ENCODE measurements around the gene UBTD2. TPM values are rescaled to one million over a fixed set of nuclear protein-coding genes. Genes with fewer than 3 reads are reported as not detected.
"Not testable (repeated sequence)": the region's sequence is repeated elsewhere in the genome, so short reads cannot be mapped to it uniquely, and the experiment has no call there.

UBTD2 gene
- total RNA-seq, 4 donors from 2014 or later = 7.1 to 15.1 (median 9.4) TPM

DNA sequence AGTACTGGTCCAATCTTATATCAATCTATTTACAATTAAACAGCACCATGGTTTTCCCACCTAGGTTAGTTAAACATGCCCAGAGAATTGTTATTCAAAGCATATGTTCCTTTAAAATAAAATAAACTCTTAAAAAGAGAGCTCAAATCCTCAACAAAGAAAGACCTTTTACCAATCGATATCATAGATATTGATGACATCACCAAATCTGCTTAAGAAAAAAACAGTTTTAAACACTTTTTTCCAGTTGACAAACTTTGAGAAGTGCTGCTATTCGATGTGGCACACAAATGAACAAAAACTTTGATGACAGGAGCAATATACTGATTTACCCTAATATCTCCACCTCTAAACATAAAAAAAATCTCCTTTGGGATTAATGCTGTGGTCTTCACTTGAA, 73.8 kb downstream of the UBTD2 start:
- WGBS, 2 donors = 94 to 95% methylated on average over 2 of the region's 2 CpGs
- intact Hi-C loops (cut with DNase I; ENCODE audit: low total_unique reads) = no loop called here
- DNase-seq (ENCODE audit: low spot score in 2 of 2) = no peak
- H3K4me3 ChIP-seq (ENCODE audit: low read depth, poor library complexity, severe bottlenecking) = no peak overlapping the region
- no peak for TF ChIP-seq POLR2A (IDR thresholded peaks at IDR 0.05)
- TF ChIP-seq, protein P1, sequence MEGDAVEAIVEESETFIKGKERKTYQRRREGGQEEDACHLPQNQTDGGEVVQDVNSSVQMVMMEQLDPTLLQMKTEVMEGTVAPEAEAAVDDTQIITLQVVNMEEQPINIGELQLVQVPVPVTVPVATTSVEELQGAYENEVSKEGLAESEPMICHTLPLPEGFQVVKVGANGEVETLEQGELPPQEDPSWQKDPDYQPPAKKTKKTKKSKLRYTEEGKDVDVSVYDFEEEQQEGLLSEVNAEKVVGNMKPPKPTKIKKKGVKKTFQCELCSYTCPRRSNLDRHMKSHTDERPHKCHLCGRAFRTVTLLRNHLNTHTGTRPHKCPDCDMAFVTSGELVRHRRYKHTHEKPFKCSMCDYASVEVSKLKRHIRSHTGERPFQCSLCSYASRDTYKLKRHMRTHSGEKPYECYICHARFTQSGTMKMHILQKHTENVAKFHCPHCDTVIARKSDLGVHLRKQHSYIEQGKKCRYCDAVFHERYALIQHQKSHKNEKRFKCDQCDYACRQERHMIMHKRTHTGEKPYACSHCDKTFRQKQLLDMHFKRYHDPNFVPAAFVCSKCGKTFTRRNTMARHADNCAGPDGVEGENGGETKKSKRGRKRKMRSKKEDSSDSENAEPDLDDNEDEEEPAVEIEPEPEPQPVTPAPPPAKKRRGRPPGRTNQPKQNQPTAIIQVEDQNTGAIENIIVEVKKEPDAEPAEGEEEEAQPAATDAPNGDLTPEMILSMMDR (IDR thresholded peaks at IDR 0.05) = no peak

GRCh38 chr5:172207511-172207910, 76.1 kb downstream of the UBTD2 start:
- TF ChIP-seq, protein P1 (IDR thresholded peaks at IDR 0.05) = no peak
- TF ChIP-seq POLR2A (IDR thresholded peaks at IDR 0.05) = no peak
- no peak overlapping the region for H3K4me3 ChIP-seq (ENCODE audit: low read depth, poor library complexity, severe bottlenecking)
- DNase-seq (ENCODE audit: low spot score in 2 of 2) = no peak
- WGBS, 2 donors = 57 to 71% methylated on average over 3 of the region's 3 CpGs
- intact Hi-C loops (cut with DNase I; ENCODE audit: low total_unique reads) = no loop called here

GRCh38 chr5:172205984-172206383, 77.6 kb downstream of the UBTD2 start:
- DNase-seq (ENCODE audit: low spot score in 2 of 2); H3K4me3 ChIP-seq (ENCODE audit: low read depth, poor library complexity, severe bottlenecking); intact Hi-C loops (cut with DNase I; ENCODE audit: low total_unique reads): not testable (repeated sequence)
- WGBS, 2 donors = 89 to 97% methylated on average over 11 of the region's 11 CpGs

- H3K4me3 ChIP-seq (ENCODE audit: low read depth, poor library complexity, severe bottlenecking) = no peak overlapping the region
- WGBS, 2 donors = 85 to 89% methylated on average over 6 of the region's 6 CpGs
- TF ChIP-seq POLR2A (IDR thresholded peaks at IDR 0.05) = no peak
- TF ChIP-seq, protein P1 (IDR thresholded peaks at IDR 0.05) = no peak
- intact Hi-C loops (cut with DNase I; ENCODE audit: low total_unique reads) = no loop called here
- DNase-seq (ENCODE audit: low spot score in 2 of 2) = no peak
These were observed 83.1 kb downstream of the UBTD2 start for GRCh38 chr5:172200476-172200875.

DNA sequence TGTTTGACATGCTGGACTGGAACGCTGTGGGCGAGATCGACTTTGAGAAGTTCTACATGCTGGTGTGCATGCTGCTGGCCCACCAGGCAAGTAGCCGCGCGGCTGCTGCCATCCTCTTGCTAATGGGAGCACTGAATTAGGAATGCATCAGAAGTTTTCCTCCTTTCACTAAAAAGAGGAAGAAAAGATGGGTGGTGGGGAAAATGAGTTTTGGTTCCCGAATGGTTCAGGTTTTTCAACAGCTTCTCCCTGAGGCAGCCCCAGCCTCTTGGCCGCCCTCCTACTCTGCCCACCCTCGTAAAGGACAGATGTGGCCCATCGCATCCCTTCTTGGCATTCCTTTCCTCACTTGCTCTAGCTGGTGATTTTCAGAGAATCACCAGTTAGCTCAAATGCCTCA, 84.1 kb downstream of the UBTD2 start:
- intact Hi-C loops (cut with DNase I; ENCODE audit: low total_unique reads) = no loop called here
- DNase-seq (ENCODE audit: low spot score in 2 of 2) = no peak
- no peak overlapping the region for H3K4me3 ChIP-seq (ENCODE audit: low read depth, poor library complexity, severe bottlenecking)
- no peak for TF ChIP-seq POLR2A (IDR thresholded peaks at IDR 0.05)
- TF ChIP-seq, protein P1 (IDR thresholded peaks at IDR 0.05) = no peak
- WGBS, 2 donors = 77 to 86% methylated on average over 10 of the region's 10 CpGs

DNA sequence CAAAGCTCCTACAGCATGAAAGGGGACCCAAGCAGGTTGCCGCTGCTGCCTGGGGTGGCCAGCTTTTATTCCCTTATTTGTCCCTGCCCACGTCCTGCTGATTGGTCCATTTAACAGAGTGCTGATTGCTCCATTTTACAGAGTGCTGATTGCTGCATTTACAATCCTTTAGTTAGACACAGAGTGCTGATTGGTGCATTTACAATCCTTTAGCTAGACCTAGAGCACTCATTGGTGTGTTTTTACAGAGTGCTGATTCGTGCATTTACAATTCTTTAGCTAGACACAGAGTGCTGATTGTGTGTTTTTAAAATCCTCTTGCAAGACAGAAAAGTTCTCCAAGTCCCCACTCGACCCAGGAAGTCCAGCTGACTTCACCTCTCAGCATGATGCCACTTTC, 85.8 kb downstream of the UBTD2 start:
- intact Hi-C loops (cut with DNase I; ENCODE audit: low total_unique reads); H3K4me3 ChIP-seq (ENCODE audit: low read depth, poor library complexity, severe bottlenecking): not testable (repeated sequence)
- DNase-seq (ENCODE audit: low spot score in 2 of 2) = peak in 1 of 2 donors; percentile 28
- 82 to 84% methylated on average over 4 of the region's 4 CpGs for WGBS, 2 donors

GRCh38 chr5:172194985-172195774, 88.4 kb downstream of the UBTD2 start:
- 78 to 80% methylated on average over 6 of the region's 6 CpGs for WGBS, 2 donors
- H3K4me3 ChIP-seq (ENCODE audit: low read depth, poor library complexity, severe bottlenecking) = no peak overlapping the region
- DNase-seq (ENCODE audit: low spot score in 2 of 2) = peak in 1 of 2 donors; percentile 28
- TF ChIP-seq POLR2A (IDR thresholded peaks at IDR 0.05) = no peak
- TF ChIP-seq, protein P1 (IDR thresholded peaks at IDR 0.05) = no peak
- intact Hi-C loops (cut with DNase I; ENCODE audit: low total_unique reads) = no loop called here
